NK-92 treated with Interleukin-12 subunit alpha and Interleukin-12 subunit beta, amount 100 ng/mL, for 24 hours (cell line): ENCODE measurements around the gene NUP85.
A peak's percentile ranks its signal among the peaks of the same experiment; 100 is the strongest.
"Not testable (repeated sequence)": the region's sequence is repeated elsewhere in the genome, so short reads cannot be mapped to it uniquely, and the experiment has no call there.

Source experiments
- DNase-seq: peaks from one replicate; lab custom pipeline; 2025; lab: John Stamatoyannopoulos, UW

NUP85 gene

GRCh38 chr17:75241996-75242460, 36.5 kb downstream of the NUP85 start:
- no peak for DNase-seq

GRCh38 chr17:75242461-75243042, 37.1 kb downstream of the NUP85 start:
- DNase-seq, result no peak

DNA sequence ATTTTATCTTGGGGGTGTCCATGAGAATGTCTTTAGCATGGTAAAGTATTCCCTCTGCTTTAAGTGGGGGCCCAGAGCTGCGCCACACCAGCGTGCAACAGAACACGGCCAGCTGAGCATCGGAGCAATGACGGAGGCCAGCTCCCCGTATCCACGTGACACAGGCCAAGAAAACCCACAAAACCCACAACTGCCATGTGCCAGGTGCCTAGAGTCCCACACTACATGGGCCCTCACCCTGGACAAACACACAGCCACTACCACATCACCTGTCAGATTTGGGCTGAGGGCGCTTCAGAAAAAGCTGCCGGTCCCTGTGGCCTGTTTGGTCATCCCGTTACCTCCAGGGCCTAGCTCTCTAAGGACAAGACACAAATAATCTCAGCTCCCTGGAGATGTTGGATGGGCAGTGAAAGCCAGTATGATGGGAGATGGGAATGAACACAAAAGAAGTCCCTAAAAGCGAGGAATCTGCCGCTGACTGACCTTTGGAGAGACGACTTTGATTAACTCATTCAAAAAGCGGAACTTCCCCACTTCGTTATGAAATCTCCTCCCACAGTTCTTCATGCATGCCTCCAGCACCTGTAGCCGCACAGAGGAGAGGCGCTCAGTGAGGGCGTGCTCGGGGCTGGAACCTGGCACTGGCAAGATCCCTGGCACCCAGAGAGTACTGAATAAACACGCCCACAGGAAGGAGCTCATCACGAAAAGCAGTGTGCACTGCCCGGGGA, 38.8 kb downstream of the NUP85 start:
- no peak for DNase-seq

DNA sequence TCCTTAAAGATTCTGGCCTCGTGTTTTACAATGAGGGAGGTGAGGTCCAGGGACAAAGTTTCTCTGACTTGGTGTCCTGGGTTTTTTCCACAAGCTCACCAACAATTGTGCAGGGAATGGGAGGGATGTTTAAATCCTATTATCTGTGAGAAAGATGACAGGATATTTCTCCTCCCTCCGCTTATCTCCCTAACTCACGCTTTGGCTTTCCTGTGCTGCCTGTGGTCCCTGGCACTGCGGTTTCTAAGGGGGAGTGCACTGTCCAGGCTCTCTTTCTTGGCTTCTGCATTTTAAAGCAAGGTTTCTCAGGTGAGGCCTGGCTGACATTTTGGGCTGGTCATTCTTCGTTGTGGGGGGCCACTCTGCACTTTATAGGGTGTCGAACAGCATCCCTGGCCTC, 39.5 kb downstream of the NUP85 start:
- no peak for DNase-seq

DNA sequence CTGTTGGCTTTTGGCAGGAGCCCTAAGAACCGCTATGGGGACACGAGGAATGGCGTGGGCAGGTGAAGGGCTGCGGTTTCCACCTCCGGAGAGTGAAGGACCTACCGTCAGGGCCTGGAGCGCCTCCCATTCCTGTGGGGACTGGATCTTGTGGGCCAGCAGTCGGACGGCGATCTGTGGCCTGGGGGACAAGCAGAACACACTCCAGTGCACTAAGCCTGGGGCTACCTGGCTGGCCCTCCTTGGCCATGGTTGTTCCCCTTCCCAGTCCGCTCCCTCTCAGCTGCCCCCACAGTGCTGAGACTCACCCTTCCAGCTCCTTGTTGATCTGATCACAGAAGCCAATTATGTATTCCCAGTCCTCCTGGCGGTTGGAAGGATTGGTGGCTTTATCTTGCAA, 40.9 kb downstream of the NUP85 start:
- no peak for DNase-seq

DNA sequence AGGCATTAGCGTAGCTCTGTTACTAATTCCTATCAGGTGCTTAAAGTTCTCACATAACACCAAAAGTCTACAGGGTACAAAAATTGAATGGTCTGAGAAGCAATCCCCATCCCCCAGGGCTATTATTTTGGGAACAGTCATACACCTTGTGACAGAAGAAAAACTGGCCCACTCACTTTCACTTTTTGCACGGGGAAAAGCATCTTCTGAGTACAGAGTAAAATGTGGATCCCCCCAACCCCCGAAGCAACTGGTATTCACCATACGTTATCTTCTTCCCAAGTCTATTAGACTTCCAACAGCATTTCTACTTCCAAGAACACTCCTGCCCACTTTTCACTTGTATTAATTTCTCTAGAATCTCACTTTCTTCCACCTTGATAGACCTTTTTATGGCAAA, 44.1 kb downstream of the NUP85 start:
- DNase-seq, result no peak

- no peak for DNase-seq
These were observed 44.6 kb downstream of the NUP85 start for GRCh38 chr17:75250009-75250471.

GRCh38 chr17:75252039-75252816, 46.7 kb downstream of the NUP85 start:
- no peak for DNase-seq

- not testable (repeated sequence) for DNase-seq
These were observed 50.6 kb downstream of the NUP85 start for GRCh38 chr17:75255954-75256698.

DNA sequence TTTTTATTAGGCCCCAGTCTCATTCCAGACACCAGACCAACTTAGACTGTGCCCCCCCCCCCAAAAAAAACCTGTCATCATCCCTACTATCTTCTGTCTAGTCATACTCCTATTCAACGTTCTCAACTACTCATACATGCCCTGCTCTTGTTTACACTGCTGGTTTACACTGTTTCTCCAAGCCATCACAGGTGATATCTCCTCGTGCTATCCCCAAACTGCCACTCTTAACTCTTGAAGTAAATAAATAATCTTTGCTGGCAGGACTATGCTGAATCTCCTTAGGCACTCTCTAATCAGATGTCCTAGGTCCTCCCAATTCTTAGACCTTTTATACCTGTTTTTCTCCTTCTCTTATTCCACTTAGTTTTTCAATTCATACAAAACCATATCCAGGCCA, 51.7 kb downstream of the NUP85 start:
- DNase-seq, result not testable (repeated sequence)

GRCh38 chr17:75260641-75261335, 55.3 kb downstream of the NUP85 start:
- peak; percentile 47 for DNase-seq

GRCh38 chr17:75261336-75262111, 56.0 kb downstream of the NUP85 start, which contains the start of the genes GGA3 and MRPS7:
Gene GGA3, minus strand, starts transcription at chr17:75261606. Its CDS starts 19 bp downstream, at chr17:75261587.
Gene MRPS7, plus strand, starts transcription at chr17:75261879. Its CDS starts 22 bp downstream, at chr17:75261901.
- DNase-seq, result peak; percentile 90

- DNase-seq, result no peak
These were observed 56.7 kb downstream of the NUP85 start for GRCh38 chr17:75262112-75262606.

DNA sequence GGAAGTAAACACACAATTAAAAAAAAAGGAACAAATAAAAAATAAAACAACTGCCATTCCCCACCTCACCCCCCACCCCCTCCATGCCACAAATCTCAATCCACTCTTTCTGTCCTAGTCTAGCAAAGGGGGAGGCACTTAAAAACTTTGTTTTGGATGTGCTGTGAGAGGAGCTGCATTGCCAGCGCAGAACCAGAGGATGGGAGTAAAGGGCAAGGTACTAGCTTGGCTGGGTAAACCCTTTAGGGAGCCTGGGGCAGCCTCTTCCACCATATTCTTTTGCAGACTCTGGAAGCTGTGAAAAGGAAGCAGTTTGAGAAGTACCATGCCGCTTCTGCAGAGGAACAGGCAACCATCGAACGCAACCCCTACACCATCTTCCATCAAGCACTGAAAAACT, 57.6 kb downstream of the NUP85 start:
- no peak for DNase-seq

- no peak for DNase-seq
These were observed 60.3 kb downstream of the NUP85 start for GRCh38 chr17:75265614-75266315.

DNA sequence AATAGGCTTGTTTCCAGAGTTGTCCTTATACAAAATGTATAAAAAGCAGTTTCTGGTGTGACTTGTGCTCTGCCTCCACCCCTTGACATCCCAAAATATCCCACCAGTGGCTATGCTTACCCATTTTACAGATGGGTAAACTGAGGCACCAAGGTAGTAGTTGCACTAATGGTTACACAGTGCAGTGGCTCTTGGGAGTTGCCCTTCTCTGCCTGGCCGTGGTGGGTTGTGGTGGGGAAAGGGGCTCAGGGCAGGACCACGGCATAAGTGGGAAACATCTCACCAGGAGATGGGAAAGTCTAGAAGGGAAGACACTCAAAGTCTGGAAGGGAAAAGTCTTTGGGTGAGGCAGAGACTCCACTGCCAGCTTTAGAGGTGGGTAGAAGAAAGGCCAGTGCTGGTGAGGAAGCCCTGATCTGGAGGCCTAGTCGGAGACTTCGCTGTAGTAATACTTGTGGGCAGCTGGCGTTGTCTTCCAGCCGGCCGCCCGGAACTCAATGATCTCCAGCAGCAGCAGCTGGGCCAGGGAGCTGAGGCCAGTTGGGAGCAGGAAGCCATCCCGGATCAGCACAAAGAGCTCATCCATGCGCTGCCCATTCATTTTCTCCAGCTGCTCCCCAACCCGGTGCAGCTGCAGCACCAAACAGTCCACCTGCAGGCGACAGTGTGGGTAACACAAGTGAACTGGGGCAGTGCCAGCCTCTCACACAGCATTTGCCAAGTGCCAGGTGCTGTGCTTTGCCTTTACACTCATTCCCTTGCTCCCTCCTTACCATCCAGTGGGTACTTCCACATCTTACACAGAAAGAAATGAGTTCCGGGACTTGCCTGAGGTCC, 61.1 kb downstream of the NUP85 start:
- no peak for DNase-seq

GRCh38 chr17:75267153-75267410, 61.6 kb downstream of the NUP85 start:
- no peak for DNase-seq

DNA sequence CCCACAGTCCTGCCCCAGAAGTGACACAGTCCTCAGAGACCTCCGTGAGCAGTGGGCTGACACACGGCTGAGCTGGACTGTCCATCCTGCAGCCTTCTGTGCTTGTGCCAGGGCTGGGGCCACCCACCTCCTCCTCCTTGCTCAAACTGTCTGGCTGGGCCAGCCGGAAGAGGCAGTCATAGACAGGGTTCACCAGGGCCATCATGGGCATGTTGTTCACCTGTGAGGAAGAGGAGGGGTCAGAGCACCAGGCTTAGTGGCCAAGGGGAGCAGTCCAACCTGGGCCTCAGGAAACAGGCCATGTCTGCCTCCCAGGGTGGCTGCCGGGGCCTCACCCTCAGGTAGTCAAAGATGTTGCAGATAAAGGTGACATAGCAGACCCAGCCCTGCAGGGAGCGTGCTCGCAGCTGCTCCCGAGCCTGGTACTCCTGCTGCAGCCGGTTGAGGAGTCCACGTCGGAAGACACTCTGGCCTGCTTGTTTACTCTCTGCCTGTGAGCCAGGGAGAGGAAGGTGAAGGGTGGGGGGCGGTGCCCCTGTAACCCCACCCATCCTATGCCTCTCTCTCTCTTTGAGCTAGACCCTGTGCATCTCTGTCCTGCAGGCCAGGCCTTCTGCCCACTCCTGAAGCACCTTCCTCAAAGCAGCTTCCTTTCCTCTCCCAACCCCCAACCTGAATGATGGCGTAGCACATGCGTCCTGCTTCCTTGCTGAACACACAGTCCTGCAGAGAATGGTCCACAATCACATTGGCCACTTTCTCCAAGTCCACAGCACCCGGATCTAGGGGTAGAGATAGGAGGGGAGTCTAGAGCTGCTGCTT, 62.1 kb downstream of the NUP85 start:
- no peak for DNase-seq
